GM19328 (cell line): ENCODE measurements around the gene ARMC8.

Source experiments
- ATAC-seq: cut with Tn5 transposase; IDR thresholded peaks from one replicate; pipeline ENCODE4 v1.9.1; 2021; ENCODE audit warnings: mild to moderate bottlenecking, moderate library complexity; ENCODE audit not compliant: unreplicated experiment

ARMC8 gene

DNA sequence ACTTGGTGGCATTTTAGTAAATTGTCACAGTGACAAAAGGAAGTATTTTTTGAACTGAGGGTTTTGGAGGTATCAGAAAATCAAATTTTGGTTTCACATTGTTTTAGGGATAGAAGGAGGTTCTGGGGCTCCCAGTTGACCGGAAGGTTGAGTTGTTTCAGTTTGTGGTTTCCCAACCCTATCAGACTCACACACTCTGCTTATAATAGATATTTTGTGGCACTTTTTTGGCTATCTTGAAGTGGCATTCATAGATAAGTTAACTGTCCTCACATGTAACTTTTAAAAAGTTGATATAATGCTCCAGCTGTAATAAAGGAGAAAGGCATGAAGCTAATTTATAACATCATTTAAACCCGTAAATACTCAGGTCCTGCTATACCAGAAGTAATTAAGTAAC lies 12.8 kb downstream of the ARMC8 start:
- ATAC-seq: no peak

DNA sequence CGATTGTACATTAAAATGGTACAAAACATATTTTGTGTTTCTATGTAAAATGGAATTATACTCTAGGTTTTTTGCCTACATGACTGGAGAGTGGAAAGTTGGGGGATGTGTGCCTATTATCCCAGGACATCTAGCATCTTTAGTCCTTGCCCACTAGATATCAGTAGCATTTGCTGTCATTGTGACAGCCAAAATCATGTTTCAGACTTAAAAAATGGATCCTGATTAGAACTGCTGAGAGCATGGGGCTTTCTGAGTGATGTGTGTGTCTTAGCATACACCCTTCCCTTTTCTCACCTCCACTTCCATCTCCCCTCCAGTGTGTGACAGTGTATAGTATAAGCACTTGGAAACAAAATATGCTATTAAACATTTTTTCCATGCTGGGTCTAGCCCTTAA lies 13.3 kb downstream of the ARMC8 start:
- no peak for ATAC-seq

DNA sequence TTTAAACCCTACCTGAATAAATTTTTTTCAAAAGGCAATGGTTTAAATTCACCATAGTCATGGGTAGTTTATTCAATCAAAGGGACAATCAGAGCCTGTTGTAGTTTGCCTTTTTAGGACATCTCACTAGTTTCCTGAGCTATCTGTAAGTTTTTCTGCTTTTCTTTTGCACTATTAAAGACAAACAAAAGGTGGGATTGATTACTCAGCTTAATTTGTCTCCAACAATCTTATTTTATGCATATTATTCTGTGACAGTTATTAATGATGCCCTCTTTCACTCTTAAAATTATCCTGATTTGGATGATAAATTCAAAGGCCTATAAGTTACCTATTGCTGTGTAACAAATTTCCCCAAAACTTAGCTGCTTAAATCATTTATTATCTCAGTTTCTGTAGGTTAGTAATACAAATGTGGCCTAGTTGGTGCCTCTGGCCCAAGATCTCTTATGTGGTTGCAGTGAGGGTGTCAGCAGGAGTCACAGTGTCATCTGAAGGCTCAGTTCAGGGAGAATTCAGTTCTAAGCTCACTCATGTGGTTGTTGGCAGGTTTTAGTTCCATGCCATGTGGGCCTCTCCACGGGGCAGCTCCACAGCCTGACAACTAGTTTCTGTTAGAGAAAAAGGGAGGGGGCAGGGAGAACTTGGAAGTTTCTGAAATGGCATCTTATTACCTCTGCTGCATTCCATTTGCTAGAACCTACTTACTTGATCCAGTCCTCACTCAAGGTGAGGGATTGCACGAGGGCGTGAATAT lies 16.0 kb downstream of the ARMC8 start:
- ATAC-seq: no peak

DNA sequence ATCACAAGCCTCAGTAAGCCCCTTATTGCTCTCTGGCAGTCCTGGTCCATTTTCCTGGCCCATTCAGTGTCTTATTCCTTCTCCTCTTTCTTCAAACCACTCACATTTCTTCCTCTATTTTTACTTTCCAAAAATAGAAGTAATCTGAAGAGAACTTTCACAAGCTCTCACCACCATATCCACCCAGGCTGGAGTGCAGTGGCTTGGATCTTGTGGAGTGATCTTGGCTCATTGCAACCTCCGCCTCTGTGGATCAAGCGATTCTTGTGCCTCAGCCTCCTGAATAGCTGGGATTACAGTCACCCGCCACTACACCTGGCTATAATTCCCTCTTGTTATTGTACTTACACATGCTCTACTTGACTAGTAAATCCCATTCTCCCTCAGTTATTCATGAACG lies 16.8 kb downstream of the ARMC8 start:
- no peak for ATAC-seq

DNA sequence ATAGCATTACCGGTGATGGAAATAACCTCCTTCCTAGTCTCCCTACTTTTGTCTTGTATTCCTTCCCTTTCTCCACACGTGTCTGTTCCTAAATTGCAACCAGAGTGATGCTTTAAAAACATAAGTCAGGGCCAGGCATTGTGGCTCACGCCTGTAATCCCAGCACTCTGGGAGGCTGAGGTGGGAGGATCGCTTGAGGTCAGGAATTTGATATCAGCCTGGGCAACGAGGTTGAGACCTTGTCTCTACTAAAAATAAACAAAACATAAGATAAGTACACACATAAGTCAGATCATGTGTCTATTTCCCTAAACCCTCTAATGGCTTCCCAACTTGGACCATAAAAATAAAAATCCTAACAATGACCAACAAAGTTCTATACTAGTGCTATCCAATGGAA lies 18.4 kb downstream of the ARMC8 start:
- no peak for ATAC-seq

DNA sequence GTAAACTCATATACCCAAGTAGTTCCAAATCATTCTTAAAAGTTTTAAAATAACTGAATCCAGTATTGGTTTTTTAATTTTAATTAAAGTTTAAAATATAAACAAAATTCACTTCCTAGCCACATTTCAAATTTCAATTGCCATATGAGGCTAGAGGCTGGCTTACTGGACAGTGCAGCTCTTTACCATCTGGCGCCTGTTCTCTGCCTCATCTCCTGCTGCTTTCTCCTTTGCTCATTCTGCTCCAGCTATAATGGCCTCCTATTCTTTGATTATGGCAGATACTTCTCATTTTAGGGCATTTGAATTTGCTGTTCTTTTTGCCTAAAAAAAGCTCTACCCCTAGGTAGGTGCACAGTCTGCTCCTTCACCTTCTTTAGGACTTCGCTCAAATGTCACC lies 19.1 kb downstream of the ARMC8 start:
- ATAC-seq: no peak

DNA sequence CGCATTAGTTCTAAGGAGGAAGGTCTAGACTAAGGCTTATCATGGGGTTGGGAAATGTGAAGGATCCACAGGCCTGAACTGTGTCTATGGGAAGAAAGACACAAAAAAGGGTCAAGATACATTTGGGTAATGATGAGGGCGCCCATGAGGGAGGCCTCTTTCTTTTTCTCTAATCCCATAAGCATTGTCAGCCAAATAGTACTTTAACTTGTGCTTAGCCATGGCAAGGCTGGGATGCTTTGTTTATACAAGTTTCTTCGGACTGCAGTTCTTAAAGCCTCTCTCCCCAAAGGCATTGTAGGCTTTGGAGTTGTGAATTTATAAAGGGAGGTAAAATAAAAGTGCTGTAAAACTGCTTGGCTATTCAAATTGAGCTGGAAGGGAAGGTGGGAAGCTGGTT lies 23.4 kb downstream of the ARMC8 start:
- no peak for ATAC-seq

DNA sequence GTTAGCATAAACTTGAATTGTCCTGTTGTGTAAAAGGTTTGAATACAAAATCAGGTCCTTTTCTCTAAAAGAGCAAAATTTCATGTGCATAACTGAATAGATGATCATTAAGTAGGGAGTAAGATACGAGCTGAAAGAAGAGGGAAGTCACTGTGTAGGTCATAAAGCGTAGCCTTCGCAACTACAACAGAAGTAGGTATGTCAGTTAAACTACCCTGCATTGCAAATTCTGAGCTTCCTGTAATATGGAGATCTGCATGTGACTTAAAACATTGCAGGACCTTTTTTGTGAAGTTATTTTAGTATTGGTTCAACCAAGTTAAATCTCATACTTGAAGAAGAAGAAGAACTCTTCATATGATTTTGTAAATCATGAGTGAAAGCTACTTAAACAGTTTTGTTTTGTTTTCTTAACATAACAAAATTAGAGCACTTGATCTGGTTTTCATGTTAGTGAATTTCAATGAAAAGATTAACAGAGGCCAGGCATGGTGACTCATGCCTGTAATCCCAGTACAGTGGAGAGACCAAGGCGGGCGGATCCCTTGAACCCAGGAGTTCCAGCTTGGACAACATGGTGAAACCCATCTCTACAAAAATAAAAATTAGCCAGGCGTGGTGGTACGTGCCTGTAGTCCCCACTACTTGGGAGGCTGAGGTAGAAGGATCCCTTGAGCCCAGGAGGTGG lies 26.4 kb downstream of the ARMC8 start:
- no peak for ATAC-seq

DNA sequence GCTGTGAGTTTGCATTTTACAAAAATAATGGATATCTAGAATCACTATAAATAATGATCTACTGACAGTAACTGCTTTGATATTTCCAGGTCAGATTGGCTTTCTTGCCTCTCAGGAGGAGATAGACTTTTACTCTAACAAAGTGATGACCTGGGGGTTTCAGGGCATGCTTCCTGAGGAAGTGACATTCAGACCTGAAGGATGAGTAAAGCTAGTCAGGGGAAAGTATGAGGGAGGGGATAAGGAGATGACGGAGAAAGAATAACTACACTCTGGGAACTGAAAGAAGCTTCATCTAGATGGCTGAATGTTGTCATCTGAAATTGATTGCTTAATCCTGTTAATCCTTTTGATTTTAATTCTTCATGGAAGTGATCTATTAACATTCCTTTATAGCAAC lies 32.2 kb downstream of the ARMC8 start:
- ATAC-seq: no peak

DNA sequence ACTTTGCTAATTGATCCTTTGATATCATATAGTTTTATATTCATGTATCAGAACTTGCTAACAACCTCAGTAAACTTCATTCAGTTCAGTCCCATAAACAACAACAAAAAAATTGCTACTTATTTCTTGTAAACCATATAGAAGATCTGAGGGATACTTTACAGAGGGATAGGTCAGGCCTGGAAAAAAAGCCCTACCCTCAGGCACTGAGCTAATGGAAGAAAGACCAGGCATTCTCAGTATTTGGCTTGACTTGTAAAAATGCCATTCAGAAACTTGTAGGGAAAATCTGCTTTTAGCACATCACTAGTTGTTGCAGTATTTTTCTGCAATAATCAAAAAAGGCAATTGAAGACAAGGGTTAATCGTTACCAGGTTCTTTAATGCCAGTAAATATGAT lies 33.1 kb downstream of the ARMC8 start:
- ATAC-seq: no peak

DNA sequence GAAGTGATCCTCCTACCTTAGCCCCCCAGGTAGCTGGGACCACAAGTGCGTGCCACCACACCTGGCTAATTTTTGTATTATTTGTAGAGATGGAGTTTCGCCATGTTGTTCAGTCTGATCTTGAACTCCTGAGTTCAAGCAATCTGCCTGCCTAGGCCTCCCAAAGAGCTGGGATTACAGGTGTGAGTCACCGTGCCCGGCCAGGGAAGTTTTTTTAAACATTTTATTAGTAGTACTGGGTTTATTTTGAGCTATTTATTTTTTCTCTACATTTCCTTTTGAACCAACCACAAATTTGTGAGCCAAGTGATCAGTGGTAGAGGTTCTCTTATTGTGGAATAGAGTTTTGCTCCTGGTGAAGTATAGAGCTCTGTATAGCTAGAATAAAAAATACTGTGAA lies 33.7 kb downstream of the ARMC8 start:
- no peak for ATAC-seq

DNA sequence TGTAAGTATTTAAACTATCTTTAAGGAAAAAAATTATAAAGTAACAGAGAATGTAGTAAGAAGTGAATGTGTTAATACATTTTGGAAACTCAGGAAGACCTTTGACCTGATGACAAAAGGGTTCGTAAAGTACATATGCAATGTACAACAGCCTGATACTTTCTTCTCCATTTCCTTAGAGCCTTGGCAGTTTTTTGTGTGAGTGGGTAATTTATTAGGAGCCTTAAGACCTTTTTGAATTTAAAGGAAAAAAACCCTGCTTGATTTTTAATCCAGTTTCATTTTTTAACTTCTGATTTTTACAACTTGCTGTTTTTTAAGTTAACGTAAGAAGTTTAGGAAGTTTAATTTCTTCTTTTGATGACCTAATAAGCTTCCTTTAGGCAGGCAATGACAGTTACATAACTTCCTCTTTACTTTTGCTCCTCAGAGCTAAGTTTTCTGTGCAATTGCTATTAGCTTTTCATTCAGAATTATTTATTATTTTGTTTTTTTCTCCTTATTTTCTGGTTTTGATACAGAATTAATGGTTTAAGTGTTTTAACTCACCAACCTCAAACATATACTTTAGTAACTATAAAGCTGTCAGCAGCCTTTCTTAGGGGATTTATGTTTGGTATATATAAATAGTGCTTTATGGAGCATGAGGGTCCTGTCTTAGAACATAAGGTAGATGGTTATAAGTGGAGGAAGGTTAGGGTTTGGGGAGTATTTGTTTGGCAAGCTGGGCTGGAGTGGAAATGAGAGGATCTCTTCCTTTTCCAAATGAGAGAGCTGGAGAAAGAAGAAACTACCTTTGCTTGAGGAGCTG lies 35.2 kb downstream of the ARMC8 start:
- ATAC-seq: no peak

DNA sequence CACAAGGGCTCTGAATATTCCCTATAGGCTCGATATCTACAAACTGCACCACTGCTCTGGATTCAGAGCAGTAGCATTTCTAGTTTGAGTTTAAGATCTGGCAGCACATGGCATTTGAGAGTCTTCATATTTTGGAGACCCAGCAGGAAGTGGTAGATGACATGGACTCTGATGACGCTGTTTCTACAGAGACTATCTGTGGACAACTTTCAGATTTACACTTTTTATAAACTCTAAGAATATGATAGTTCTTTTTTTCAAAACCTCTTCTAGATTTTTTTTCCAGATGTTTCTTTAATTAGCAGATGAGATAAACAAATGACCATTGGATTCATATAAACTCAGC lies 35.8 kb downstream of the ARMC8 start:
- ATAC-seq: no peak

DNA sequence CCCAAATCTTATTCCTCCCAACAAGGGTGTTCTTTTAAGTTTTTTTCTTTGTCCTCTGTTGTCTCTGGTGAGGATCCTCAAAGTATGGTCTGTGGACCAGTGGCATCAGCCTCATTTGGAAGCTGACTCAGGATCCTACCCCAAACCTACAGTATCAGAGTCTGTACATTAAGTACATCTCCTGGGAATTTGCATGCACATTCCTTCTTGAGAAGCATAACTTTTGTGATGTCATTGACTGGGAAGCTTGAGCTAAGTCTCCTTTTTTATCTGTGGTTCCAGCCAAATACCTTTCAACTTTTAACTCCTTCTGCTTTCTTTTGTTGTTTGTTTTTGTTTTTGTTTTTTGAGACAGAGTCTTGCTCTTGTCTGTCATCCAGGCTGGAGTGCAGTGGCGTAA lies 40.5 kb downstream of the ARMC8 start:
- ATAC-seq: no peak

DNA sequence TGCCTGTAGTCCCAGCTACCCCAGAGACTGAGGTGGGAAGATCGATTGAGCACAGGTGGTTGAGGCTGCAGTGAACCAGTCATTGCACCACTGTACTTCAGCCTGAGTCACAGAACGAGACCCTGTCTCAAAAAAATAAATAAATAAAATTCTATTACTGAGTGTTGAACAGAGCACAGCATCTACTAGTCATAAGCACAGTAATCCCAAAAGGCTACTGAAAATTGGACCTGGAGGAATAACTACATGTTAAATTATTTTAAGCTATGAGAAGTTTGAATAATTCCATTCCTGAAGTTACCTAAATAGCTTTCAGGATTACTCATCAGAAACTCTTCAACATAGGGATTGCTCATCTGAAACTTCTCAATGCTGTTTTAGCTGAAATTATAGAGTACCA lies 43.4 kb downstream of the ARMC8 start:
- ATAC-seq: no peak

DNA sequence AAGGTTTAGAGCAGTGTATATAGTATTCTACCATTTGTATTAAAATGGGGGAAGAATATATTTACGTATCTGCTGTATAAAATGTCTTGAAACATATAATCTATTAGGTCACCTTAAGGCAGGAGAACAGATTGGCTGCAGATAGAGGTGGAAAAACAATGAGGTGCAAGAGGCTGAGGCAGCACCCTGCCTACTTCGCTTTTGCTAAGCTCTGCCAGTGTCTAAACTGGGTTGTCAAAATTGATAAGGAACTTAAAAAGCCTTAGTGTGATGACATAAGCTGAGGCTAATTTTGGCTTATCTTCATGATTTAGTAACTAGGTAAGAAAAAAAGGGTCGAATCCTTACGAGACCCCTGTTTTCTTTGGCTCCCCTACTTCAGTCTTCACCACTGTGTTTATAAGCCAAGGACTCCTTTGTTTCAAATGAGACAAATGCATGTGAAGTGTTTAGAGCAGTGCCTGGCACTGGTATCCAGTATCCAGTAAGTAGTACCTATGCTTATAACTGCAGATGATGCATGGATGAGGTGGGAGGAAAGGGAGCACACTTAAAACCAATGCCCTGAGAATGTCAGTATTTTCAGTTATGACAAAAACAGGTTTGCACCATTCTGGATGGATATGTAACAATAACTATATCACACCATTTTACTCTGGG lies 45.7 kb downstream of the ARMC8 start:
- no peak for ATAC-seq

DNA sequence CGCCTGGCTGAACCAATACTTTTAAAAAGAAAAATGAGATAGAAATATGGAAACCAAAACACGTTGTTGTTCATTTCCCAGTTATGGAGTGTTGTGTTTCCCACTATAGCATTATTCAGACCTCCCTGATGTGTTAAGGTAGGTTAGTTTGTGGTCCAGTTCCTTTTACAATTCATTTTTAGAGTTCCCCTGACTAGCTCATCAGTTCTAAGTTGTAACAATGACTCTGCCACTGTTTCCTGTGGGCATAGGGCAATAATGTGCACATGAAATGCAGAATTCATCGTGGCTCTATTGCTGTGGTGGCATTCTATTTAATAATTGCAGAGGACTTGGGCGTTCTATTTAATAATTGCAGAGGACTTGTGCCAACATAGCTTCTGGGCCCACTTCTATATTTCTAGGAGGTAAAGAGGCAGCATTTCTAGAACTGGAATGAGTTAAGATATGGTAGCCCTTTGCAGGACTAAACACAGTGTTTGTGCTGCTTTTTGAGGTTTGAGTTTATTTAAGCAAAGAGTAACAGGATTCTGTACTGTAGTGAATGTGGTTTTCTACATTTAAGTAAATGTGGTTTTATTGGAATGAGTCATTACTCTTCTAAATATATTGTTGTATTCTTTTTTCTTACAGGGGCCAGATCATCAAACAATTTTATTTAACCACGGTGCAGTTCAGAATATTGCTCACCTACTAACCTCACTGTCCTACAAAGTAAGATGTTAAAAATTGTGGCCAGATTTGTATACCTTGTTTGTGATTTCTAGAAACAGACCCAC lies 47.5 kb downstream of the ARMC8 start:
- no peak for ATAC-seq

DNA sequence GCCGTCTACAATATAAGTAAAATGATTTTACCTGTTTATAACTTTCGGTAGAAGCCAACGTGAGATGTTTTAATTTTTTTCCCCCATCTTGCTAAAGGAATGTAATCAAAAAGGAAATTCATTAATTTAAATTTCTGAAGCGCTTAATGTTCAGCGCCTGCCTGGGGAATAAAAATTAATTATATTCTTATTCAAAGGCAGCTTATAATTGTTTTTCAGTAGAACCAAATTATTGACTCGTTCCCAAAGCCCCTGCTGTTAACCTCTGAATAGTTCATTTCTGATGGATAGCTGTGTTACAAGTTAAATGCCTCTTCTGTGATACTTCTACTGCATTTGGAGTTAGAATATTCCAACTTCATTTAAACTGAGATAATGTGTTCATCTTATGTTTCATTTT lies 51.6 kb downstream of the ARMC8 start:
- no peak for ATAC-seq

DNA sequence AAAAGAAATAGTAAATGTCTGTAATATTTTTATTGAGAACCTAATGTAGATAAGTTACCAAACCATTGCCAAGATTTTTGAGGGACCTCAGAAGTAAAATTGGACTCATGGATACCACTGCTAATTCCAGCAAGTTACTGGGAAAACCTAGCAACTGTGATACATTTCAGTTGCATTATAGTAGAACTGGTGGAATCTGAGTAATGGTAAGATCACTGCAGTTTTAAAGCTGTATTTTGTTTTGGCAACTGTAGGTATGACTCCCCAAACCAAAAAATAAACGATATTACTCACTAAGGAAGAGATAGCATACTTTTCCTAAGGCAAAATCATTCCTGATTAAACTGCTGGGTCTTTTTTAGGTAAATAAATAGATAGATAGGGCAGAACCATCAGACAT lies 54.0 kb downstream of the ARMC8 start:
- ATAC-seq: no peak

DNA sequence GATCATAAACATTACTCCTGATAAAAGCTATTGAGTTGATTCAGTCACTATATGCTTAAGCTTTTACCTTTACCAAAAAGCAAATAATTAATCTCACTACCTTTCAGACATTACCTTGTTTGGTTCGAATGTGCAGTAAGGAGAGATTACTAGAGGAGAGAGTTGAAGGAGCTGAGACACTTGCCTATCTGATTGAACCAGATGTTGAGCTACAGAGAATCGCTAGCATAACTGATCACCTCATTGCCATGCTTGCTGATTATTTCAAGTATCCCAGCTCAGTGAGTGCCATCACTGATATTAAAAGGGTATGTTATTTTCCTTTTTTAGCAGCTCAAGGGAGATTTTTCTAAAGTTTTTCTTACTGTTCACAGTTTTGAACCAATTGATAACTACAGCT lies 54.6 kb downstream of the ARMC8 start:
- ATAC-seq: no peak

DNA sequence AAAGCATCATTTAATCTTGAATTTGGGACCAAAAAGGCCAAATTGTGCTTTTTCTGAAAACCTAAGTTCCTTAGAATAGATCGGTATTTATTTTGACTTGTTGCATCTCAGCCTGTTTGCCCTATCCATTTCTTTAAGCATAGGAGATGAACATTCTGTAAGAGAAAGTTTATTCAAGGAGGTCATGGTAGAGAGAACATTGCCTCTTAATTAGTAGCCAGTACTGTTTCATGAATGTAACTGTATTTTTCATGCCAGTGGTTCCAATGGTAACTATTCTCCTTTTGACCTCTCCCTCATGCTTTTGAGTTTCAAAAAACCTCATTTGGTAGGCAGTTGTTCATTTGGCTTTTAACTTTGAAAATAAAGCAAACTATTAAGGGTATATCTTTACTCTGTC lies 55.4 kb downstream of the ARMC8 start:
- no peak for ATAC-seq
